MM.1S (cell line): ENCODE measurements around the gene TXN2.

Experiments
- EZH2 ChIP-seq: fragments of 300-600 bp; sonication (generic); optimal IDR thresholded peaks from 2 replicates; pipeline ENCODE3; 2017; ENCODE audit warnings: low read depth, mild to moderate bottlenecking, antibody characterized with exemption, low read length, mixed read lengths
- TF ChIP-seq, protein P1 (sequence below): fragments of 300-600 bp; sonication (generic); IDR thresholded peaks from 2 replicates; pipeline ENCODE4 v1.5.1; 2016; ENCODE audit warnings: antibody characterized with exemption, low read length, mixed read lengths

DNA sequence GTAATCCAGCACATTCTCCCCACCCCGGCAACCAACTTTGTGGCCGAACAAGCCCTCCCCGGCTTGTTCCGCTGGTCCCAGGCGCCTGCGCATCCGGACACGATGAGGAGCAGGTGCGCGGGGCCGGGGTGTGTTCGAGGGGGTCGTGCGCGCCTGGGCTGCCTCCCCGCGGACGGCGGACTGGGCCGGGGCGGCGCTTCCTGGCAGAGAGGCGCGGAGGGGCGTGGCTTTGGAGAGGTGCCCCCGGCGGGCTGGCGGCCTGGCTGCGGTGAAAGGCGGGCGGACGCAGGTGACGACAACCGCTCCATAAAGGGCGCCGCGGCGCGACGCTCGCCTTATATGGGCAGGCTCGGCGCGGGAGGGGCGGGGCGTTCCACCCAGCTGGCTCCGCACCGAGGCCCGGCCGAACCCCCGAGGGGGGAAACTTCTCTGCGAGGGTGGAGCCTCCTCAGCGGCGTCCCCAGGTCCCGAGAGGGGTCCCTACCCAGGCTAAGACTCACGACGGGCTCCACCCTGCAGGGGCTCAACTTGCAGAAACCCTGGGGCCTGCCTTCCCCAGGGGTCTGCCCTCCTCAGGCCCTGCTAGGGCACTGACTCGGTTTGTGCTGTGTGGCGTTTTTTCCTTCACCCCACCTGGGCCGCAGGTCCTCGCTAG is 26.4 kb downstream of the TXN2 start:
- TF ChIP-seq, protein P1, sequence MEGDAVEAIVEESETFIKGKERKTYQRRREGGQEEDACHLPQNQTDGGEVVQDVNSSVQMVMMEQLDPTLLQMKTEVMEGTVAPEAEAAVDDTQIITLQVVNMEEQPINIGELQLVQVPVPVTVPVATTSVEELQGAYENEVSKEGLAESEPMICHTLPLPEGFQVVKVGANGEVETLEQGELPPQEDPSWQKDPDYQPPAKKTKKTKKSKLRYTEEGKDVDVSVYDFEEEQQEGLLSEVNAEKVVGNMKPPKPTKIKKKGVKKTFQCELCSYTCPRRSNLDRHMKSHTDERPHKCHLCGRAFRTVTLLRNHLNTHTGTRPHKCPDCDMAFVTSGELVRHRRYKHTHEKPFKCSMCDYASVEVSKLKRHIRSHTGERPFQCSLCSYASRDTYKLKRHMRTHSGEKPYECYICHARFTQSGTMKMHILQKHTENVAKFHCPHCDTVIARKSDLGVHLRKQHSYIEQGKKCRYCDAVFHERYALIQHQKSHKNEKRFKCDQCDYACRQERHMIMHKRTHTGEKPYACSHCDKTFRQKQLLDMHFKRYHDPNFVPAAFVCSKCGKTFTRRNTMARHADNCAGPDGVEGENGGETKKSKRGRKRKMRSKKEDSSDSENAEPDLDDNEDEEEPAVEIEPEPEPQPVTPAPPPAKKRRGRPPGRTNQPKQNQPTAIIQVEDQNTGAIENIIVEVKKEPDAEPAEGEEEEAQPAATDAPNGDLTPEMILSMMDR: no peak
- no peak for TF ChIP-seq EZH2
